ENCODE results near the gene PLGRKT. TPM values are rescaled to one million over a fixed set of nuclear protein-coding genes. Genes with fewer than 3 reads are reported as not detected.
"Not testable (repeated sequence)": the region's sequence is repeated elsewhere in the genome, so short reads cannot be mapped to it uniquely, and the experiment has no call there.

PLGRKT gene
- total RNA-seq, 2 experiments from 2014 or later, result 10.4 to 26.1 TPM

DNA sequence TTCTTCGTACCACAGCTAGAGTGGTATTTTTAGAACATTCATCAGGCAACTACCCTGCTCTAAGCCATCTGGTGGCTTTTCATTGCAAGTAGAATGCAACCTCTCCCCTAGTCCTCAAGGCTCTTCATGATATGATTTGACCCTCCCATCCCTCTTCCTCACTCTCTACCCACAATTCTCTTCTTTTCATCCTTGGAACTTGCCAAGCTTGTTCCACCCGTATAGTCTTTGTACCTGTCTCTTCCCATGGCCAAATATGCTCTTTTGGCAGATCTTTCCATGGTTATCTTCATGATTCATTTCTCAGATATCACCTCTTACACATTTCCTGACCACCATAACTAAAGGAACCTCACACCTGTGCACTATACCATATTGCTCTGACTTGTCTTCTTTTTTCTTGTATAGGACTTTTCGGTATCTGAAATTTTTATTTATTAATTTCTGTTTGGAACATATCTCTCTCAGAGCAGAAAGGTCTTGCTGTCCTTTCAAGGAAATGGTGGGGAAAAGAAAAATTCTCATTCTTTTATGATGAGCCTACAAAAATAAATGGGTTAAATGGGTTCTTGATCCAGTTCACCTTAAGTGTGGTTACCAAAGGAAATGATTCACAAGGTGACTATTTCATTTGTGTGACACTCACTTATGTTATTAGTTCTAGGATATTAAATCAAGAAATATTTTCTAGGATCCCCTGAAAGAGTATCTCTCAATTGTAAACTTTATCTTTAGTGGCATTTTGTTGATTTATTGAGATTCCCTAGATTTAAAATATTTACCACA lies 8.9 kb upstream of the PLGRKT start:
- TF ChIP-seq EZH2phosphoT487 (IDR thresholded peaks at IDR 0.05; ENCODE audit: borderline replicate concordance, low read depth, low read length) (no peak), CTCF (conservative IDR thresholded peaks at IDR 0.05; ENCODE audit: low read length) (no peak)
- no peak overlapping the region for H2AFZ ChIP-seq (ENCODE audit: low read length)
- peaks cover 20% of the 10 kb centered on the region for H3K4me1 ChIP-seq (ENCODE audit: insufficient read depth, low read length, poor library complexity, severe bottlenecking)

GRCh38 chr9:5445886-5446285 lies 8.2 kb upstream of the PLGRKT start:
- ChIA-PET CTCF (ENCODE audit: unreplicated experiment) (no interaction called here), POLR2A (no interaction called here)
- Histone ChIP-seq H3K79me2 (ENCODE audit: insufficient read depth, low read depth, low read length) (no peaks in the 10 kb centered on the region), H3K9me3 (ENCODE audit: low read length) (no peaks in the 10 kb centered on the region), H3K27ac (ENCODE audit: low read depth, low read length, poor library complexity, severe bottlenecking) (no peak overlapping the region), H3K4me1 (ENCODE audit: insufficient read depth, low read length, poor library complexity, severe bottlenecking) (peaks cover 13% of the 10 kb centered on the region), H3K36me3 (ENCODE audit: insufficient read depth, low read length) (no peaks in the 10 kb centered on the region), H3K9me2 (ENCODE audit: insufficient read depth, low read length) (no peaks in the 10 kb centered on the region), H3K4me3 (ENCODE audit: low read depth, low read length, poor library complexity, severe bottlenecking) (no peak overlapping the region), H2AFZ (ENCODE audit: low read length) (no peak overlapping the region), H4K20me1 (ENCODE audit: insufficient read depth, low read length) (no peaks in the 10 kb centered on the region), H3K4me2 (ENCODE audit: low read length) (no peak overlapping the region)
- BruUV-seq (replicated peaks), result no TSS peak
- intact Hi-C loops (cut with micrococcal nuclease; ENCODE audit: unreplicated experiment), result no loop called here
- no peak for DNase-seq (ENCODE audit: low spot score)
- TF ChIP-seq EZH2phosphoT487 (IDR thresholded peaks at IDR 0.05; ENCODE audit: borderline replicate concordance, low read depth, low read length), result no peak
- TF ChIP-seq CTCF (conservative IDR thresholded peaks at IDR 0.05; ENCODE audit: low read length), result no peak

More for the DNA sequence above, 8.9 kb upstream of the PLGRKT start:
- H3K9me2 ChIP-seq (ENCODE audit: insufficient read depth, low read length), result no peaks in the 10 kb centered on the region
- H3K36me3 ChIP-seq (ENCODE audit: insufficient read depth, low read length), result no peaks in the 10 kb centered on the region
- H3K27ac ChIP-seq (ENCODE audit: low read depth, low read length, poor library complexity, severe bottlenecking), result no peak overlapping the region
- H3K4me2 ChIP-seq (ENCODE audit: low read length), result no peak overlapping the region
- H3K79me2 ChIP-seq (ENCODE audit: insufficient read depth, low read depth, low read length), result no peaks in the 10 kb centered on the region
- BruUV-seq (replicated peaks), result no TSS peak
- no peaks in the 10 kb centered on the region for H4K20me1 ChIP-seq (ENCODE audit: insufficient read depth, low read length)
- ChIA-PET CTCF (ENCODE audit: unreplicated experiment) (no interaction called here), POLR2A (no interaction called here)
- DNase-seq (ENCODE audit: low spot score), result no peak
- H3K9me3 ChIP-seq (ENCODE audit: low read length), result no peaks in the 10 kb centered on the region
- H3K4me3 ChIP-seq (ENCODE audit: low read depth, low read length, poor library complexity, severe bottlenecking), result no peak overlapping the region
- intact Hi-C loops (cut with micrococcal nuclease; ENCODE audit: unreplicated experiment), result no loop called here

GRCh38 chr9:5445096-5445495 lies 7.4 kb upstream of the PLGRKT start:
- H4K20me1 ChIP-seq (ENCODE audit: insufficient read depth, low read length); H3K27ac ChIP-seq (ENCODE audit: low read depth, low read length, poor library complexity, severe bottlenecking); BruUV-seq (replicated peaks); H3K79me2 ChIP-seq (ENCODE audit: insufficient read depth, low read depth, low read length); intact Hi-C loops (cut with micrococcal nuclease; ENCODE audit: unreplicated experiment); POLR2A ChIA-PET; H2AFZ ChIP-seq (ENCODE audit: low read length); H3K9me3 ChIP-seq (ENCODE audit: low read length); DNase-seq (ENCODE audit: low spot score); H3K9me2 ChIP-seq (ENCODE audit: insufficient read depth, low read length); H3K4me2 ChIP-seq (ENCODE audit: low read length); H3K4me3 ChIP-seq (ENCODE audit: low read depth, low read length, poor library complexity, severe bottlenecking); H3K36me3 ChIP-seq (ENCODE audit: insufficient read depth, low read length); CTCF ChIA-PET (ENCODE audit: unreplicated experiment): not testable (repeated sequence)
- H3K4me1 ChIP-seq (ENCODE audit: insufficient read depth, low read length, poor library complexity, severe bottlenecking), result peaks cover 16% of the 10 kb centered on the region
